GM21515 (cell line): ENCODE measurements around the gene NR3C1.

Source experiments
- ATAC-seq: cut with Tn5 transposase; IDR thresholded peaks from one replicate; pipeline ENCODE4 v1.9.1; 2021; ENCODE audit not compliant: unreplicated experiment

The NR3C1 gene

GRCh38 chr5:143243103-143243502 lies 160.4 kb downstream of the NR3C1 start:
- ATAC-seq, result no peak

- no peak for ATAC-seq
Observed at GRCh38 chr5:143241892-143242291, 161.6 kb downstream of the NR3C1 start.

GRCh38 chr5:143239882-143240518 lies 163.5 kb downstream of the NR3C1 start:
- no peak for ATAC-seq

GRCh38 chr5:143238620-143239019 lies 164.9 kb downstream of the NR3C1 start:
- no peak for ATAC-seq

- ATAC-seq, result no peak
Observed at GRCh38 chr5:143237664-143238063, 165.8 kb downstream of the NR3C1 start.

- ATAC-seq, result no peak
Observed at GRCh38 chr5:143236682-143237081, 166.8 kb downstream of the NR3C1 start.

- ATAC-seq, result no peak
Observed at GRCh38 chr5:143235423-143235822, 168.1 kb downstream of the NR3C1 start.

- no peak for ATAC-seq
Observed at GRCh38 chr5:143234162-143234842, 169.2 kb downstream of the NR3C1 start.

- ATAC-seq, result no peak
Observed at GRCh38 chr5:143233031-143233430, 170.5 kb downstream of the NR3C1 start.

- ATAC-seq, result no peak
Observed at GRCh38 chr5:143231973-143232812, 171.3 kb downstream of the NR3C1 start.

GRCh38 chr5:143231416-143231815 lies 172.1 kb downstream of the NR3C1 start:
- ATAC-seq, result no peak

GRCh38 chr5:143230676-143230996 lies 172.8 kb downstream of the NR3C1 start:
- ATAC-seq, result no peak

GRCh38 chr5:143229896-143230675 lies 173.4 kb downstream of the NR3C1 start:
- peak; percentile 93 for ATAC-seq

GRCh38 chr5:143229426-143229895 lies 174.0 kb downstream of the NR3C1 start:
- ATAC-seq, result peak; percentile 33

GRCh38 chr5:143228597-143229293 lies 174.7 kb downstream of the NR3C1 start:
- no peak for ATAC-seq
